ENCODE data around the gene DNTT.

DNTT gene

GRCh38 chr10:96342402-96342801 lies 38.2 kb downstream of the DNTT start:
- no peak overlapping the region for H3K4me3 ChIP-seq (ENCODE audit: low read depth, low read length)
- no peak for TF ChIP-seq CTCF (IDR thresholded peaks at IDR 0.05; ENCODE audit: borderline replicate concordance, insufficient read depth, low read depth, low read length)

DNA sequence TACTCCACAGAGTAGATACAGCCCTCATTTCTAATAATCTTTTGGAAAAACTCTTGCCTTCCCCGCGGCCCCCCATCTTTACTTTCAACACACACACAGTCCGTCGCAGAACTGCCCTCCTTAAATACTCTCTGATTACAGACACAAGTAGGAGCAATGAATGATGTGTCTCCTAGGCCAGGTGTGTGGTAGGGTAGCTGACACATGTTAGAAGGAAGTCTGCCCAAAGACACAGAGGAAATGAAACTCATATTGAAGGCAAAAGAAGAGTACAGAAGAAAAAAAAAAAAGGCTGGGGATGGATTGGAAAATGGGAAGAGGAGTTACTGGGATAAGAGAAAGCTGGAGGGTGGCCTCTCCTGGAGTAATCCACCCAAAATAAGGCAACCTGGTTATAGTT lies 39.9 kb downstream of the DNTT start:
- no peak for TF ChIP-seq CTCF (IDR thresholded peaks at IDR 0.05; ENCODE audit: borderline replicate concordance, insufficient read depth, low read depth, low read length)

GRCh38 chr10:96345222-96345621 lies 41.0 kb downstream of the DNTT start:
- H3K4me3 ChIP-seq (ENCODE audit: low read depth, low read length): no peak overlapping the region
- TF ChIP-seq CTCF (IDR thresholded peaks at IDR 0.05; ENCODE audit: borderline replicate concordance, insufficient read depth, low read depth, low read length): no peak

More for the DNA sequence above, 39.9 kb downstream of the DNTT start:
- H3K4me3 ChIP-seq (ENCODE audit: low read depth, low read length): no peak overlapping the region

DNA sequence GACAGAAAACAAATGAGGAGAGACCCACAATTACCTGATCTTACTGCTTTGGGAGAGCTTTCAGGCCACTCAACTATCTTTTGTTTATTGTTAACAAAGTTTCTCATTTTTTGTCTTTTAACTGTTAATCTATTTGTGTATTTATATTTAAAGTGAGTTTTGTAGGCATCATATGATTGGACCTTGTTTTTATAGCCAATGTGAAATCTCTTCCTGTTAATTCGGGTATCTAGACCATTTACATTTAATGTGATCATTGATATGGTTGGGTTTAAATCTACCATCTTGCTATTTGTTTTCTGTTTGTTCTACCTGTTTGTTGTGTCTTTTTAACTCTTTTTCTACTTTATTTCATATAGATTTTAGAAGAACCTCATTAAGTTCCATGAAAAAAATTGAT lies 42.1 kb downstream of the DNTT start:
- no peak for TF ChIP-seq CTCF (IDR thresholded peaks at IDR 0.05; ENCODE audit: borderline replicate concordance, insufficient read depth, low read depth, low read length)
- H3K4me3 ChIP-seq (ENCODE audit: low read depth, low read length): no peak overlapping the region

GRCh38 chr10:96352027-96352426 lies 47.8 kb downstream of the DNTT start:
- TF ChIP-seq CTCF (IDR thresholded peaks at IDR 0.05; ENCODE audit: borderline replicate concordance, insufficient read depth, low read depth, low read length): no peak
- no peak overlapping the region for H3K4me3 ChIP-seq (ENCODE audit: low read depth, low read length)

- H3K4me3 ChIP-seq (ENCODE audit: low read depth, low read length): no peak overlapping the region
- no peak for TF ChIP-seq CTCF (IDR thresholded peaks at IDR 0.05; ENCODE audit: borderline replicate concordance, insufficient read depth, low read depth, low read length)
Observed at GRCh38 chr10:96352582-96352981, 48.3 kb downstream of the DNTT start.

DNA sequence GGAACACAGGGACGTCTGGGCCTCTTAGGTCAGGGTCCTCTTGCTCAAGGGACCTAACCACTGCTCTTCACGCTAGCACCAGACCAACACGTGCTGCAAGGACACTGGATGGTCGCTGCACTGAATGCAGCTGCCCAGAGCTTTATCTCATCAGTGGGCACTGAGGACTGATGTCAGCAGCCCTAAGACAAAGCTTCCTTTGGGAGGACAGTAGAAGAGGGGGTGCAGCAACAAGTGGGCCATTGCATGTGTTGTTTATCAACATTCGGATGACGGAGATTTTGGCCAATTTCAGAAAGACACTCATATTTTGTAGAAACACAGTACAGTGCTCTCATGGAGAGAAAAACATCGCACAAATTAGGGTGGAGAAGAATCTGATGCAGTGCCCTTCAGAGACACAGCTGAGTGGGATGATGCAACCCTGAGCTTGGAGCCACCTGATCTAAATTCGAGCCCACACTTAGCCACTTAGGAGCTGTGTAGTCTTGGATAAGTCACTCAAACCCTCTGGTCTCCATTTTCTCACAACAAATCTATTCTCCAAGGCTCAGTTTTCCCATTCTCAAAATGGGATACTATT lies 52.9 kb downstream of the DNTT start:
- H3K4me3 ChIP-seq (ENCODE audit: low read depth, low read length): no peak overlapping the region

More for the DNA sequence above, 52.9 kb downstream of the DNTT start:
- no peak for TF ChIP-seq CTCF (IDR thresholded peaks at IDR 0.05; ENCODE audit: borderline replicate concordance, insufficient read depth, low read depth, low read length)

Data from GM12875 (cell line).